Erythroblast (primary cell): ENCODE measurements around the gene ANKRD23.
"Not testable (repeated sequence)": the region's sequence is repeated elsewhere in the genome, so short reads cannot be mapped to it uniquely, and the experiment has no call there.

Experiments
- DNase-seq, 2 experiments: peaks; one replicate each; lab custom pipeline; 2025; lab: John Stamatoyannopoulos, UW
- GATA1 ChIP-seq: IDR thresholded peaks from 2 replicates; pipeline ENCODE4 v1.6.1; 2011; ENCODE audit warnings: low read depth, mild to moderate bottlenecking, control low read depth, low read length, moderate library complexity
- POLR2A ChIP-seq: IDR thresholded peaks from 2 replicates; pipeline ENCODE4 v1.6.1; 2011; ENCODE audit warnings: mild to moderate bottlenecking, low read length

Gene ANKRD23

DNA sequence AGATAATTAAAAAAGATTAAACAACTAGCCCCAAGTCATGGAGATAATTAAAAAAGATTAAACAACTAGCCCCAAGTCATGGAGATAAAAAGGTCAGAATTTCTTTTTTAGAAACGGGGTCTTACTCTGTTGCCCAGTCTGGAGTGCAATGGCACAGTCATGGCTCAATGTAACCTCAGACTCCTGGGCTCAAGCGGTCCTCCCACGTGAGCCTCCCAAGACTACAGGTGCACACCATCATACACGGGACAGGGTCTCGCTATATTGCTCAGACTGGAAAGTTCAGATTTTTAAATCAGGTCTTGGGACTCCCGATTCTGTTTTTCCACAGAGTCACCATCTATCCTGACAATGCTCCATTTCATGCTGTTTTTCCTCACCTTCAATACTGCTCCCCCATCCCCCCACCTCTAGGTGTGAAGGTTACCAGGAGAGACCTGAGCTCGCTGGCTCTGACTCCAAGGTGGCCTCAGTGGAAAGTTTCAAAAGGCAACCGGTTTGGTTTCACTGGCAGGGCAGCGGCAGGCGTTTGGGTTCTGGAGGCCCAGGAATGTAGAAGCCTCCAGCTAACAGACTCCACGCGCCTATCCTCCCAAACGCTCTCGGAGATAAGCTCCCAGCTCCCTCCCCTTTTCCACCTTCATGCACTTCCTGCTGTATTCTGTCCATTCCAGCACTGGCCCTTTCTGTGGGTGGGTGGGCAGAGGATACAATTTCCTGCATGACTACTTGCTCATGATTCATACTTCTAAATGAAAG, 28.9 kb upstream of the ANKRD23 start:
- no peak for TF ChIP-seq GATA1
- TF ChIP-seq POLR2A = no peak

DNA sequence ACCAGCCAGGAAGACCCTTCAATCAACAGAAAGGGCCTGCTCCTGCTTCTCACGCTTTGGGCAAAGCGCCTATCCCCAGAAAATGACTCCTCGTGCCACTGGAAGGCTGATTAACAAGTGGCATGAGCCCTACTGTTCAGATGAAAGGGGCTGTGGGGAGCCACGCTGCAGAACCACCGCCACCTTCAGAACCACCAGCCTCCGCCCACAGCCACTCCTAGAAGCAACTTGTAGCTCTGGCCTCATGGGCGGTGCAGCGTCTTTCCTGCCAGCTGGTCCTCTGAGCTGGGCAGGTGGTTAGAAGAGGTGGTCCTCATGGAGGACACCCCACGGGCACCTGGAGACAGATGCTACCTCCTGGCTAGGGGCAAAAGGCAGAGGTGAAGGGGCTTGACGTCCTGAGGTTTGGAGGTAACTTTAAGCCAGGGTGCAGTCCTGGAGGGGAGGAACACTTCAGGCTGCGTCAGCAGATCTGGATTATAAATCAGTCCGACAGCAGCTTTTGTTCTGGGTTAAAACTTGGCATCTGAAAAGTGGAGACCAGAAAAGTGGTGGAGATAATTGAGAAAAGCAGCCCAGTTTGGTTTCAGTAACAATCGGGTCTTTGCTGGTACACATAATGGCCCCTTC, 26.9 kb upstream of the ANKRD23 start:
- no peak for TF ChIP-seq GATA1
- DNase-seq = peak; percentile 69 to 71

More for the DNA sequence above, 28.9 kb upstream of the ANKRD23 start:
- no peak for DNase-seq

DNA sequence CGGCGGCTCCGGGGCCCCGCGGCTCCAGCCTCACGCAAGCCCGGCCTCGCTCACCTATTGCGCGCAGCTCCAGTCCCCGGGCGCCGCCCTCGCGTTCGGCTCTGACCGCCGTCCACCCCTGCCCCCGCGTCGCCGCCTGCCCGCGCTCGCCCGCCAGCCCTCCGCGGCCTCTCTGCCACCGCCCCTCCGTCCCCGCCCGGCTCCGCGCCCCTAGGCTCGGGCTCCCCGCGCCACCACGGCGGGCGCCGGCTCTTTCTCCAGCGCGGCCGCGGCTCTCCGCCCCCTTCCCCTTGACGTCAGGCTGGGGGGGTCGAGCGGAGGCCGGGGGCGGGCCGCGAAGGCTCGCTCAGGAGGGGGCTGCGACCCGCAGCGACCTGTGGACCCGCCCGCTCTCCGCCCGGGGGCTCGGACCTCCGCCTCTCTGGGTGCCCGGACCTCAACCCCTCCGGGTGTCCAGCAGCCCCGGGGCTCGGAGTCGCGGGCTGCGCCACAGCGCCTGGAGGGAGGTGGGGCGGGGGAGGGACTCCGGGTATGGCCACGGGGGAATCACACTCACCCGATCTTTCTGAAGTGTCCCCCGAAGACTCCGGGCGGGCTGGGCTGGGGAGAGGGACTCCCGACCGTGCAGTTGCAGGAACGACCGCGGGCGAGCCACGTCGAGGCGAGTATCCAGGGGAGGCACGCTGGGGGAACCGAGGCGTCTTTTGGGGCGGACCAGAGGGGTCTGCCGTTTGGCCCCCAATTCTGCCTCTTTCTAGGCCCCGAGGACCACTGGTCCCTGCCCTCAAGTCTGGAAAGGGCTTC, 26.2 kb upstream of the ANKRD23 start, which contains the start of gene SEMA4C:
Gene SEMA4C (minus strand): TSS at position 259 of the 804 bp plus-strand sequence. CDS start 2,194 bp downstream, outside the sequence.
- DNase-seq = peak; percentile 69 to 72
- TF ChIP-seq GATA1 (no peak), POLR2A (no peak)

DNA sequence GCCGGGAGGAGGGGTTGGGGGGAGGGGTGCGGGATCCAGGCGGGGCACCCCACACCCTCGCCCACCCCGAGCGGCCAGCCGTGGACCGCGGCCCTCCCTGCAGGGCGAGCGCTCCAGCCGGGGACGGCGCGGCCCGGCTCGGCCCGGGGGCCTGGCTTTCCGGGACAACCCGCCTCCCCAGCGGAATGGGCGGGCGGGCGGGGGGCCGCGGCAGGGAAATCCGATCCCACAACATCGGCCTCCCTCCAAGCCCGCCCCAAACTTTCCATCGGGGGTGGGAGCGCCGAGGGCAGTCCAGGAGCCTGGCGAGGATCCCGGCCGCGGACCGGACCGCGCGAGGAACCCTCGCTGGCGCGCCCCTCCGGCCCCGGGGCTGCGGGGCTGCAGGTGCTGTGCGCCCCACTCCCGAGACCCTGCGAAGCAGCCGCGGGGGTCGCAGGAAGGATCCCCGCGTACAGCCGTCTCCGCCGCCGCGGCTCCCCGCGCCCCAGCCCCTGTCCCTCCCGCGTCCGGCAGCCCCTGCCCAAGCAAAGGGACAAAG, 25.5 kb upstream of the ANKRD23 start:
- peak; percentile 49 for DNase-seq
- TF ChIP-seq GATA1 (no peak), POLR2A (no peak)

DNA sequence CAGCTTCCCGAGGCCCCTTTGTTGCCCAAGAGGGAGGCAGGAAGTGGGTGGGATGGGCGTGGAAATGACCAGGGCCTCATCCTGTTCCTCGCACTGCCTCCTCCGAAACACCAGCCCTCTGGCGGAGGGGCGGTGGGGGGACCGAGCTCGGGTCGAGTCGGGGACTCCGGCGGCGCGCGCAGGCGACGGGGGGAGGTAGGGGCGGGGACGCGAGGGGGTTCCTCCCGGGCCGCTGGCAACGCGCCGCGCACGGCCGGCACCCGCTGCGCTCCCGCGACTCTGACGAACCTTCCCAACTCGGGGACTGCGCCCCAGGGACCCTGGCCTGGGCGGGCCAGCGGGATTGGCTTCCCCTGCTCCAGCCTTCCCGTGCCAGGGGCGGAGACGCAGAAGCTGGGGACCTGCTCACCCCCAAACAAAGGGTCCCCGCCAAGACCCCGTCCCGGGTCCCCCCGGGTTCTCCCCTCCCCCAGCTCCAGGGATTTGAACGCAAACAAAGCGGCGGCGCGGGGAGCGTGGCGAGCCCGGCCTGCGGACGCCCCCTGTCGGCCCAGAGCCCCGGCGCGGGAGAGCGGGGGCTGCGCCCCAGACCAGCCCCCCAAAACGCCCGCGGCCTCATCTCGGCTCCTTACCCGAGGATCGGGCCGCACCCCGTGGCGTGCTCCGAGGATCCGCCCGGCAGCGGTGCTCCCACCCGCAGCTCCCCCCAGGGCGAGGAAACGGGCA, 24.9 kb upstream of the ANKRD23 start:
- peak; percentile 71 to 73 for DNase-seq
- TF ChIP-seq GATA1 = no peak
- no peak for TF ChIP-seq POLR2A

DNA sequence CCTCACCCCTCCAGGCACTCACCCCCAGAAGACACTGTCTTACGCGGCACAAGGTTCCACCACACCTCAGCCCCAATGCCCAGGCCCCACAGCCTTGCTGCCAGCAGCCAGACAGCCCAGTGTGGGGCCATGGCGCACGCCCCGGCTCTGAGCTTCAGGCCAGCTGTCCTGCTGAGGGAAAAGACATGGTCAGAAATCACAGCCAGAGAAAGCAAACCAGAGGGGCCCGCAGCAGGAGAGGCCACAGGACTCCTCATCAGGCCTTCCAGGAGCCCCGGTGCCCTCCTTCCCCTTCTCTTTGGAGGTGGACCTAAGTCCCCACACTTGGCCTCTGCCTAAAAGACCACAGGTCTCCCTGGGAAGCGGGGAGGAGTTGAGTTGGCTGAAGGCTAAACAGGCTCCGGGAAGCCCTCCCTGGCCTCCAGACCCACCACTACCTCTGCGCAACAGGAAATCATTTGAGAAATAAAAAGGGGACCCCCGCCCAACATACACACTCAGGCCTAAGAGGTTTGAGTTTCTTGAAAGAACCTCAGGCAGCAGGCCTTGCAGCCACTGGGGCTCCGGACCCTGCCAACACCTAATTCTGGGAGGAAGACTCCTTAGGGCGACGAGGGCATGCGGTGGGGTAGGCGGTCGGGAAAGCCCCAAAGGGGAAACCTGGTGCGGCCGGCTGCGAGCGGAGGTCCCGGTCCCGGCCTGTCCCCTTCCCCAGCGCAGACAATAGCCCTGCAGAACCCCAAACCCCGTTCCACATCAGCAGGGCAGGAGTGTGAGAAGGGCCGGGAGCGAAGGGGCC, 24.1 kb upstream of the ANKRD23 start:
- TF ChIP-seq POLR2A (no peak), GATA1 (no peak)
- peak; percentile 46 to 52 for DNase-seq

DNA sequence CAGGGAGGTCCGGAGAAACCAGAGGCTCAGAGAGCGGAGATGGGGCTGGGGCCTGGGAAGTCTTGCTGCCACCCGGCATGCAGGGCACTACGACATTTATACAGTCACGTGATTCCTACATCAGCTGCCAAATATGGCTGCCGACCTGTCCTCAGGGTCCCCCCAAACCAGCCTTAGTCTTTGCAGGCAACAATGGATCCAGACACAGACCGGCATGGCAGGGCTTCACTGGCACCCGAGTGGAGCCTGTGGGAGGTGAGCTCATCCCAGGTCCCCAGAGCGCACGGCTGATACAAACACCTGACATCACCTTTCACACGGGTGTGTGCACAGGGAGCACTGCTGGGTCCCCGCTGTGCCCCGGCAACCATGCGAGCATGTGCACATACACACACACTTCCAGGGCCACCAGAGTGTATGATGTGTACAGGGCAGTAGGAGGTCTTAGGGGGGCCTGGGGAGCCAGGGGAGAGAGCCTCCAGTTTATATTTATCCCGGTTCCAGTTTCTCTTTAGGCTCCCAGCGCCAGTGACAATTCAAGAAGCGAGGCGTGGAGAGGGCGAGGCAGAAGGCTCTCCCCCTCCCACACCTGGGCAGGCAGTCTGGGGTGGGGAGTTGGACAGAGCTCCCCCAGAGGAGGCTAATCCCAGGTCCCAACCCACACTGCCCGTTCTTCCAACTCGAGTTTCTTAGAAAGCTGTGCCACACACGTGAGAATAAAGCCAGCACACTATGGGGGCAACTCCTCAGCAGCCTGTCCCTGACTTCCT, 23.4 kb upstream of the ANKRD23 start:
- TF ChIP-seq POLR2A = no peak
- no peak for TF ChIP-seq GATA1
- DNase-seq = no peak

DNA sequence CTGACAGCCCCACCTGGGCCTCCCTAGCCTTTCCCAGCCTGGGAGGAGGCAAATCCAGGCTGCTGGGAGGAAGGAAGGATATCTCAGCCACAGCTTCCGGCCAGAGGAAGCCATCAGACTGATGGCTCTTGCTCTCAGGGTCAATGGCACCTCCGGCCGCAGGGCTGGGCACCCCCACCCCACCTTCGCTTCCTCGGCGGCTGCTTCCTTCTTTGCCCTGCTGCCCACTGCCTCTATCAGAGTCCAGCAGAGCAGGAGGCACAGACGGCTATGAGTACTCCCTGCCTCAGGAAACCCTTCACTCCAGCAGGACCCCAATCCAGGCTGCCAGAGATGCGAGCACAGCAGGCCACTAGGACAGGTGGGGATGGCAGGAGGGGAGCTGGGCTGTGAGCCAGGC, 22.8 kb upstream of the ANKRD23 start:
- TF ChIP-seq GATA1 (no peak), POLR2A (no peak)
- DNase-seq = no peak

DNA sequence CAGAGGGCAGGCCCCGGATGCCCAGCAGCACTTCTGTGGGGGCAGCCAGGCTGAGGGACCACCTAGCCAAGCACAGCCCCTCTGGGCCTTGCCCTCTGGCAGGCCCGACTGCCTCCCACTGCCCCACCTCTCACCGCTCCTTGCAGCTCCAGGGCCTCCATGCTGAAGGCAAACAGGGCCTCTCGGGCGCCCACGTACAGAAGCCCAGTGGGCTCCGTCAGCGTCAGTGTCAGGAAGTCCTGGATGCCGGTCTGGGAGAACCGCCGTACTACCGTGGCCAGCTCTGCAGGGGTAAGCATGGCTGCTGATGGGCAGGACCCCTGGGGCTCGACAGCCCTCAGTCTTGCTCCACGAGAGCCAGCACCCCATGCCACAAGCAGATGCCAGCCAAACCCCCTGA, 22.3 kb upstream of the ANKRD23 start:
- DNase-seq = no peak

DNA sequence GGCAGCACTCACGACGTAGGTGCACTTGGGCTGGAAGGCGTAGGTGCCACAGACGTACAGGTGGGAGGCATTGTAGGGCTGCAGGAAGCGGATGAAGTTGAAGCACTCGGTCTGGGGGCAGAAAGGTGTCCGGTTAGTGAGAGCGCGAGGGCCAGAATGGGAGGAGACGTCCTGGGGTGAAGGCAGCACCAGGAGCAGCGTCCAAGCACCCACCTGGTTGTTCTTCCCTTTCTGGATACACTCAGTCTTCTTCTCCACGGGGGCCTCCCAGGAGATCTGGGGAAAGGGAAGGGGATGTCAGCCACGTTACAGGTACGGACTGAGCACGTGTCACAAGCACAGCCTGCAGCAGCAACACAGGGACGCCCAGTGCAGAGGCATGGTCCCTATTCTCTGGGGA, 21.8 kb upstream of the ANKRD23 start:
- DNase-seq = no peak
- TF ChIP-seq GATA1 (no peak), POLR2A (no peak)

More for the DNA sequence above, 22.3 kb upstream of the ANKRD23 start:
- TF ChIP-seq POLR2A (no peak), GATA1 (no peak)

DNA sequence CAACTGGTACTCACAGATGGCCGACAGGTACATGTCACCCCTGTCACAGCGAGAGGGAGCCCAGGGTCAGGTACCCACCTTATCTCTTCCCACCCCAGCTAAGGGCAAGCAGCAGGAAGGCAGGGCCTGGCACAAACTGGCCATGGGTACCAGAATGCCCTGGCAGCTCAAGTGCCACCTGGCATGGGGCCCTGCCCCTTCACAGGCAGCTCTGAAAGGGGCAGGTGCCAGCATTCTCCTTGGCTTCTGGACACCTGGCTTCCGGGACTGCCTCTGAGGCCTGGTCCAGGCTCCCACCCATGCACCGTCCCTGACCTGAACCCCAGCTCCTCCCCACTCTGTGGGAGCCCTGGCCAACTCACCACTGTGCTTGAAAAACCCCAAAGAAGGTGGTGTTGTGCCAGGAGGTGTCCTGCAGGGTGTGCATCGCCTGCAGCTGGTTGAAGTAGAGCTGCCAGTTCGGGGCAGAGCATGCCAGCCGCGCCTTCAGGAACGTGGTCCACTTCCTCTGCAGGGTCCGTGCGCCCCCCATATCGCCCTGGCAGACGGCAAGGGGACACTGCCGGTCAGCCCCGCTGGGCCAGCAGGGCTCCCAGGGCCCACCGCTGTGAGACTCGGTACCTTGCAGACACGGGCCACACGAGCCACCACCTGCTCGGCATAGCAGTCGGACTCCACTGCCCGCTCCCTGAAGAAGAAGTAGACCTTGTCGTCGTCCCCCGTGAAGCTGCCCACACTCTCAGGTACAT, 20.7 kb upstream of the ANKRD23 start:
- no peak for DNase-seq
- no peak for TF ChIP-seq POLR2A
- no peak for TF ChIP-seq GATA1

DNA sequence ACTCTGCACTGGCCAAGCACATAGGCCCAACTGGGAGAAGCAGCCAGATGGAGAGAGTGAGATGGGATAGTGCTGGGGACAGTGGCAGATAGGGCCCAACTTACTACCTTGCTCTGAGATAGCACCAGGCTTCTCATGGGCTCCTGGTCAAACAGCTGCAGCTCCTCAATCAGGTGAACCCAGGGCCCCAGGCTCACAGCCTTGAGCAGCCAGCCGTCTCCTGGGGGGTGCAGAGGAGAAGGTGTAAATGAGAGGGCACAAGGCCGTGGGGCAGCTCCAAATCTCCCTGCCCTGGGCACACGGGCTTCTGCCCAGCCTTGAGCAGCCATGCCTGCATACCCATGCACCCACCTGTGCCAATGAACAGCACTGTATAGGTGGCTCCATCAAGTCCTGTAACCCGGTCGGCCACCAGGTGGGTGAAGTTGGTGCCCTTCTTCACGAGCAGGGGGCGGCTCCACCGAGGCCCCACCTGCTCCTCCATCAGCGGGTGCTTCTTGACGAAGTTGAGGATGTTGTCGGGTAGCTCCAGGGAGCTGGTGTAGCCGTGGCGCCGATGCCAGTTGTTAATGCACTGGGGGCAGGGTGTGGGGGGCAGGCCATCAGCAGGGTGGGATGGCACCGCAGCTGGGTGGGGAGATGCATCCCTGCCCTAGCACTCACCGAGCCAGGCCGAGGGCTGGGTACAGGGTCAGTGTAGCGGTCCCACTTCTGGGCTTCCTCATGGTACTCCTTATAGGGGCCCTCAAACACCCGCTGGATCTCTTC, 19.9 kb upstream of the ANKRD23 start:
- no peak for DNase-seq
- TF ChIP-seq POLR2A = no peak
- no peak for TF ChIP-seq GATA1

DNA sequence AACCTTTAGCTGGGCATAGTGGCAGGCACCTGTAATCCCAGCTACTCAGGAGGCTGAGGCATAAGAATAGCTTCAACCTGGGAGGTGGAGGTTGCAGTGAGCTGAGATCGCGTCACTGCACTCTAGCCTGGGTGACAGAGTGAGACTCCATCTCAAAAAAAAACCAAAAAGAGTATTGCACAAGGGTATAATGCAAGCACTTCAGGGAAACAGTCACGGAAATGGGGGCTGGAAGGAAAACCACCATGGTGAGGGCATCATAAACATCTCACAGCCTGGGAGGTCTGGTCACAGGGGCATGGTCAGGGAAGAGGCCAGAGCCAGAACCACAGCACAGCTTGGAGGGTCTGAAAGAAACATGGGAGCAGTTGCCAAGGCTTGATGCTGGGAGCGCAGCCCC, 19.2 kb upstream of the ANKRD23 start:
- DNase-seq = not testable (repeated sequence)
